Posterior vena cava (tissue), 2 donors: Measurements from ENCODE around the gene RAD18. TPM values are rescaled to one million over a fixed set of nuclear protein-coding genes. Genes with fewer than 3 reads are reported as not detected.

Experiments
- DNase-seq: peaks from one replicate; pipeline ENCODE4 v3.0.0-alpha.2; 2020; ENCODE audit warnings: low spot score
- intact Hi-C, 2 donors: fragments of 100-400 bp; cut with DNase I; formaldehyde crosslinking; loops; one replicate each; pipeline versions ENCODE4 v1.14.1 to v1.14.2; 2022 to 2023
- total RNA-seq, 2 donors: library from RNA; stranded (reverse); fragmentation: NEBNext Ultra II Directional; extraction: Animal tissue kit (Norgen Biotek cat#: 25700); gene quantifications; one replicate each; pipeline ENCODE4 v1.2.1, GENCODE V29; 2021
- donor health status: DM: yes; HTN: yes; CAD: no.
- donor health status: DM: yes; HTN: yes; CAD: no.

The RAD18 gene
- total RNA-seq, 2 donors from 2014 or later, result 8.1 to 8.5 TPM

DNA sequence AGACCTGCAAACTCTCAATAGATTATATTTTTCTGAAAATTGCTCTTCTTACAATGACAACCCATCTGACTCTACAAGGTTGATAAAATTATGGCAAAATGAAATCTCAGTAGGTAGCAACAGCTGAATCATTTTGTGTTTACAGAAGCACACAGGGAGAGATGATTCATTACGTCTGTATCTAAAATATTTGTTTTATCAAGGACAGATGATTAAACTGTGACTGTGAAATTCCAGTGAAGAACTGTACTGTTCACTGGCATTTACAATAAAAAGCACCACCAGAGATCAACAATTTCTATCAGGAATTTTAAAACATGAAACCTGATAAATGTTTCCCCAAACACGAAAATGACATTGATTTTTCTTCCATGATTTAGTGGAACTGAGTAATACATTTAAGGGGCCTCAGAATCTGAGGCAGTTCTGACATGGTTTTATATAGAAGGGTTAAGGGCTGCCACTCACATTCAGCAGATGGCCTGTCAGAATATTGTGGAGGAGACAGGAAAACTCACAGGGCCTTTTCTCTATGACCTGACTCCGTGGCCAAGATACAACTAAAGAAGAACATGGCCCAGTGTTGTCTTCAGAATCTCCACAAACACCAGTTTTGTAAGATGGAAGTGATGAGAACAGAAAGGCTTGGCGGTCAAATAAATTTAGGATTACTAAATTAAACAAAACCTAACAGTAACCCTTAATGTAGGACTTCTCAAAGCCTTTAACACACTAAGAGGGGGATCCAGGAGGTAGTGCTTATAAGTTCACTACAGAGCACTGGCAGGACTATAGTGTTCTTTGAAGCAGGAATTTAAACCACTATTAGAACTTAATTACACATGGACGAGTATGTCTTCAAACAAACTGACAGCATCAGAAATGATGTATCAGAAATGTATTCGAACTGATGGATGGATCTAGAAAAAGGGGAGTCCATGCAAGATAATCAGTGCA, 25.9 kb downstream of the RAD18 start:
- intact Hi-C loops, result no loop called here
- DNase-seq, result no peak

DNA sequence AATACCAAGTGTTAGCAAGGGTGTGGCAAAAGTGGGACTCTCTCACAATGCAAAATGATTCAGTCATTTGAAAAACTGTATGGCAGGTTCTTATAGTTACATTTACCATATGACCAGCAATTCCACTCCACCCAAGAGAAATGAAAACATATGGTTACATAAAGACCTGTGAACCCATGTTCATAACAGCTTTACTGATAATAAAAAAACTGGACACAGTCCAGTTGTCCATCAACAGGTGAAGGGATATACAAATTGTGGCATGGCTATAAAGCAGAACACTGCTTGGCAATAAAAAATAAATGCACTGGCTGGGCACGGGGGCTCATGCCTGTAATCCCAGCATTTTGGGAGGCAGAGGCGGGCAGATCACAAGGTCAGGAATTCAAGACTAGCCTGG, 30.8 kb downstream of the RAD18 start:
- intact Hi-C loops, result no loop called here
- DNase-seq, result no peak

DNA sequence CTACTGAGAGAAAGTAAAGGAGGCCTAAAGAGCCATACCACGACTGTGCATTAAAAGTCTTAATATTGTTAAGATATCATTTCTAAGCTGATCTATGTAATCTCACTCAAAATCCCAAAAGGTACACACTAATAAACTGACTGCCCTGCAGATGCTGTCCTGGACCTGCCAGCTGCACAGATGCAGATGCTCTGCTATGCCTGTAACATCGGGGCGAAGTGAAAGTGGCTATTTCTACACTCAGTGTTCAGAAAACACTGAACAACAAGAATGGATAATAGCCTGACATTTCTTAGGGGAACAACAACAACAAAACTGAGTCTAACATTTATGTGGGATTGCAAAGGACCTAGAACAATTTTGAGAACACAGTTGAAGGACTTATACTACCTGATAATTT, 31.9 kb downstream of the RAD18 start:
- no peak for DNase-seq
- intact Hi-C loops, result no loop called here

DNA sequence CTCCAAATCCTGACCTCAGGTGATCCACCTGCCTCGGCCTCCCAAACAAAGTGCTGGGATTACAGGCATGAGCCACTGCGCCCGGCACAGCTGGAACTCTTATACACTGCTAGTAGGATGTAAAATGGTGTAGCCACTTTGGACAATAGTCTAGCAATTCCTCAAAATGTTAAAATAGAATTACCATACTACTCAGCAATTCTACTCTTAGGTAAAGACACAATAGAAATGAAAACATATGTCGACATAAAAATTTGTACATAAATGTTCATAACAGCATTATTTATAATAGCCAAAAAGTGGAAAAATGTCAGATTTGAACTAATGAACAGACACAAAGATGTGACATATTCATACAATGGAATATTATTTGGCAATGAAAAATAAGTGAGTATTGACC, 33.4 kb downstream of the RAD18 start:
- DNase-seq, result no peak
- intact Hi-C loops, result no loop called here

DNA sequence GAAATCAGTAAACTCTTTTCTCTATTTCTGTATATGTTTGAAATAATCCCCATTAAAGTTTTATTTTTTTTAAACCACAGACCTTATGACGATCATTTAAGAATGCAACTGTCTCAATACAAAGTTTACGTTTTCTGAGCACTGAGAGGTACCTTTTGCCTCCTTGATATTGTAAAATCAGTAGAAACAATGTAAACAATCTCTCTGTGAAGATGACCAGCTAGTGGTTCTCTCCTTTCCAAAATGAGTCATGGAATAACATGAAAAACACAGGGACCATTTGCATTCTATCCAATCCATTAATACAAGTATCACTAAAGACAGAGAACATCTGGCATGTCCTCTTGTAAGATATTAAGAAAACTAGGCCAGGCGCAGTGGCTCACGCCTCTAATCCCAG, 48.8 kb downstream of the RAD18 start:
- no peak for DNase-seq

DNA sequence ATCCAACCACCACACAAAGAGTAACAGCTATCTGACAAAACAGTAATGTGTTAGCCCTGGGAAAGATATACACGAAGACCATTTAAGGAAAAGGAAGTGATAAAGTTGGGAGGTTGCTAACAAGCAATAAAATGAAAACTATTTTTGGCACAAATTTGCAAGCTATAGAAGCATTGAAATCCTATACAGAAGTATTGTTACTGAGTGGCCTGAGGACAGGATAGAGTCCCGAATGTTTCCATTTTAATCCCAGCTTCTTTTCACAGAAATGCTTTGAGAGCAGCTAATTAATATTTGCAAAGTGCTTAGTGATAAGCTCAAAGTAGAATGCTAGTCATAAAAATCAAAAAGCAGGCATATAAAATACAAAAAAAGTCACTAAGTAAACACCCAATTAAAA, 51.5 kb downstream of the RAD18 start:
- DNase-seq, result no peak
- intact Hi-C loops, result no loop called here

More for the DNA sequence above, 48.8 kb downstream of the RAD18 start:
- intact Hi-C loops, result no loop called here

DNA sequence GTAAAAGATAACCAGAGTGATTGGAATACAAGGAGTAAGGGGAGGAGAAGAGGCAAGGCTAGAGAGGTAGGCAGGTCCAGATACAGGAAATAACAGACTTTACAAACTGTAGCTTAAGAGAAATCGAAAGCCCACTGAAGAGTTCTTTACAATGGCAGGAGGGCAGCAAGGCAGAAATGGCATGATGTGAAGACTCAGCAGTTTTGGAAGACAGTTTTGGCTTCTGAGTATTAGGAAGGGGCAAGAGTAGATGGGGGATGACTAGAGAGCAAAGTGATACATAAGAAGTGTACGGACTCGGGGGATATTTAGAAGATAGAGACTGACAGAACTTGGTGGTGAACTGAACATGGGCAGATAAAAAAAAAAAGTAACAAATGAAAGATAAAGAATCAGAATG, 54.1 kb downstream of the RAD18 start:
- DNase-seq, result no peak
- intact Hi-C loops, result no loop called here

DNA sequence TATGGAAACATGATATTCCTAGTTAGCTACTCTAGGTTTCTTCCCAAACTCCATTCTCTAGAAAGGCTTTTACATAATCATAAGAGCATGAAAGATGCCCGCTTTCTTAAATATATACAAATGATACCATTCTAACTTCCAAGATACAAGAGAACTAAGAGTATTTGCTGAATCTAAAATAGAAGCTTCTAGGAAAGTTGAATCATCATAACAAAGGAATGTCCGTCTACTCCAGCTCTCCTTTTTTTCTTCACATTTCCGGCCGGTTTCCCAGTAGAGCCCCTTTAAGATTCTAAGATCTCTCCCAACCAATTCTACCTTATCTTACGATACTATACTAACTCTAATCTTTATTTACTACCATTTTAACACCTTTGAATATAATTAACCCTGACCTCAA, 60.1 kb downstream of the RAD18 start:
- DNase-seq, result no peak
- intact Hi-C loops, result no loop called here

DNA sequence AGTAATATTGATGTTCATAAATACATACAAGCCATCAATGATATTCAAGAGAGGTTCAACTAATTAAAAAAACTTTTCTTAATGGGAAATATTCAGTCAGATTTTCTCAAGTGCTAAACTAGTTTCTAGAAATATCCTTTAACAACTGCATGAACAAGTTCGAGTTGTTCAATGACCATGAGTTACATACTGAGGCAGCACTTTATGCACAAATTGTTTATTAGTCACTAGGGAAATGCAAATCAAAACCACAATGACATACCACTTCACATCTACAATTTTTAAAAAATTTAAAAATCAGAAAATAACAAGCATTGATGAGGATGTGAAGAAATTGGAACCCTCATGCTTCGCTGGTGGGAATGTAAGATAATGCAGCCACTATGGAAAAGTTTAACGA, 62.4 kb downstream of the RAD18 start:
- no peak for DNase-seq
- intact Hi-C loops, result no loop called here

DNA sequence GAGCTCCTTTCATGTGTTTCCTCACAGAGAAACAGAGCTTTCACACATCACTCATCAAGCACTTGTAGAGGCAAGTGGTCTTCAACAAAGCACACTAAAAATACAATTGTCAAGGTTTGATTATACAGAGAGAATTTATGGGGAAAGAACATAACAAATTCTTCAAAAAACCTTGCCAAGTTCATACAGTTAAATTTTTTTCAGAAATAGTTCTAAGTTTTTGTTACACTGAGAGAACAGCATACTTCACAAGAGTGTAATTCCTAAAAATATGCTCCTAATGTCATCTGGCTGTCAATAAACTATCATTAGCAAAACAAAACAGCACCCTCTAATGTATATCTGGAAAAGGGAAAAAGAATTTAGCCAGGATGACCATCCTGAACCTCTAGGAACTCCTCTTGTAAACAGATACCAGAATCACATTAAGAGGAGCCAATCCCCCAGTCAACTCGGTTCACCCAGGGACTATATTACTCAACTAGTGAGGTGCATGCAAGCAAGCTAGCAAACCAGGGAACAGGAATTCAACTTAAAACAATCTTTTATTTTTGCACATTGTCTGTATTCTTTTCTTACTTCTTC, 63.3 kb downstream of the RAD18 start:
- intact Hi-C loops, result no loop called here
- DNase-seq, result no peak

DNA sequence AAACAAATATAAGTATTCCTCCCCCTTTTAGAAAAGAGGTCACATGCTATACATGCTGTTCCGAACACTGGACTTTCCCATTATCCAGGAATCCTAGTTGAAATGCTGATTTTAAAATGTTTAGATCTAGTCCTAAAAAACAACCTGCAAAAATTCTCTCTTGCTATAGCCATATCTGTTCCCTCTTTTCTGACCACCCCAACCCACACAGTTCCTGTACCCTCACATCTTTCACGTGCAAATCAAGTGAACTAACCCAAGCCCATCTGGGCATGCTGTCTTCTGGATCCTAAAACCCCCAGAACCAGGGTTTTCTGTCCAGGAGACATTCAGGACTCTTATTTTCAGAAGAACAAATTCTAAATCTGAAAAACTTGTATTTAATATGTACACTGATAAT, 67.4 kb downstream of the RAD18 start:
- no peak for DNase-seq
- intact Hi-C loops, result no loop called here

DNA sequence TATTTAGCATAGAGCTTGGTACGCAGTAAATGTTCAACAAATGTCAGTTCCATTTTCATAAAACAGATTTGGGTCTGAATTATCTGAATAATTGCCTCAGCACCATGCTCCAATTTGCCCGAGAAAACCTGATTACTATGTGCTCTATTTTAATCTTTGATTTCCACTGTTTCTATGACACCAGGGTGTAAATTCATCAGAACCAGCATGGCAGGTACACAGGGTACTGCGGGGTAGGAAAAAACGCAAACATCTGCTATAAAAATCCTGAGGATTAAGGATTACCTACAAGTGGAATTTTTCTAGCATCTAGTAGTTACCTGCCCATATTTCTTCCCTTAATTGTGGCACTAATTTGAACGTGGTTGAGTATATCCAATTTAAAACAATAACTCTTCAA, 70.3 kb downstream of the RAD18 start:
- intact Hi-C loops, result no loop called here
- DNase-seq, result no peak

DNA sequence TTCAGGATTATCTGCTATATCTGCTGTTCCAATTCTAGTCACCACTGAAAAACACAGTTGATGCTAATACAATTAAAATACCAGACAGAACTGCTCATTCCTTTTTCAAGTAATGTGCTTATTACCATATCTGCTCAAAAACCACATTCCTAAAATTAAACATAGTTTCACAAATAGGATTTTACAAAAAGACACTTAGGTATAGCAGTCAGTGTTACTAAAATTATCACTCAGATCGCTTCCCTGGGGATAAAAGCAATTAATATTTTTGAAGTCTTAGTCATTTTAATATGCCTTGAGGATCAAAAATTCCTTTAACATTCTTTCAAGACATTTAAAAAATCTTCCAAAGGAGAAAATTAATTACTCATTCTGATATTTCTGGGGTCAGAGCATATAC, 71.5 kb downstream of the RAD18 start:
- intact Hi-C loops, result no loop called here
- no peak for DNase-seq

DNA sequence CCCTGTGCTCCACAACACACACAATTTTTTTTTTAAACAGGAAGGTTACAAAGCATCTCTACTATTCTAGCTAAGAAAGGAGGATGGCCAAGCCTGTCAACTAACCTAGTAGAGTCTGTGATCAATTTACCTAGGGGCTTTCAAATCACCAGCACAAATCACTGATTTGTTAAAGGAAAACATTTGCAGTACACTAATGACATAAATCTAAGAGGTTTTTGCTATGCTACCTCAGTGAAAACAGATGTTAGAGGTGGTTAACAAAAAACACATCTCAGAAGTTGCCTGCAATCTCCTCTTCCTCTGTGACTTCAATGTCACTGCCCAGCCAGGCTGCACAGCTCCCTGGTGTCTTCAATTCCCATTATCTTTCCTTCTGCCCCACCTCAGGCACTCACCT, 72.0 kb downstream of the RAD18 start:
- DNase-seq, result no peak
- intact Hi-C loops, result no loop called here

DNA sequence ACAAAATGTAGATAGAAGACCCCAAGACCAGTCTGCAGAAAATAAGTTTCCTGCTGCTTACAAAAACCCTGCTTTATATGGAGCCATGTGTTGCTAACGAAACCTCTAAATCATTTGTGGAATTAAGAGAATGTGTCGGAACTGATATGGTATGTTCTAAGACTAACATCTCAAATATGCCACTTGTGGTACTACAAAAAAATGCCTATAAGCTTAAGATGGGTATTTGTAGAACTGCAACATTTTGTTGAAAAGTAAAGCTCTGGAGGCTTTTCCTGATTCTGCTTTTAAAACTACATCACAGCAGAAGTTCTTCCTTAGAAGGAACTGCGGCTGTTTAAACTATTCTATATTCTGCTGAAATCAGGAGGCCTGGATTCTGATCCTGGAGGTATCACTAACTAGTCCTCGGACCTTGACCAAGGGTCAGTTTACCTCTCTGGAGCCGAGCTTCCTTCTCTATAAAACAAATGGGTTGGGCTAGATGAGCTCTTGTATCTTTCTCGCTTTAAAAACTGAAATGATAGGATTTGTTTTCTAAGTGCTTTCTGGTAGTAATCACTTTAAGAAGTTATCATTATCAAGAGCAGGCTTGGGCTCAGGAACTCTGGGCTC, 74.9 kb downstream of the RAD18 start:
- no peak for DNase-seq
- intact Hi-C loops, result no loop called here

DNA sequence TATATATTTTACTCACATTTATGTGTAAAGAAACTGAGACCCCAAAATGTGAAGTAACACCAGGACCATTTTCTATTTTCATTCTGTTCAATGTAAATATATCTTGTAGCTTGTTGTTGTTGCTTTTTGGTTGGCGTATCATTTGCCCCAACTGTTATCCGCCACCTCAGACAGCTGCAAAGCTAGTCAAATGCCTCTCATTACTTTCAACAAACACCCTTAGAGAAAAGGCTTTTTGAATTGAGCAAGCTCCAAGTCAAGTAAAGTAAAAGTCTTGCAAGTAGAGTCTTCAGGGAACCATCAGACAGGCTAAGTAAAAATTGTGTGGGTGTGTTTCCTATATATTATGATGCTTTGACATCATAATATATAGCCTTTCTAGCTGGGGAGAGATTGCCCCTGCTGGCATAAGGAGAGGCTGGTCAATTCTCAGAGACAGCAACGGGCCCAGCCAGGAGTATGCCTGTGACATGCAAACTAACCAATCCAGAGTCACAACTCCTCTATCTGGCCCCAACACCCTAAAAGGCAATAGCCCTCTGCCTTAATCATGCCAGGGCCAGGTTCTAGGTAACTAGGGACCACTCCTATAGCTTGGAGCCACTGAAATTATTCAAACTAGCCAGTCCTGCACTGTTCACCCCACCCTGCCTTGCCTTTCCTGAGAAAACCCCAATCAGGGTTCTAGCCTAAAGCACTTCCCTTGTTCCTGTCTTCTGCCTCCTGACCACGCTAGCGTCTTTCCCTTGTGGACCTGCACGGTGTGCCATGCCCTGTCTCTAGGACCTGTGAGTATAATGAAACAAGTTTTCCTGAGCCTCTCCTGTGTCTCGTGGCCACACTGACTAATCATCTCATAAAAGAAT, 75.6 kb downstream of the RAD18 start:
- intact Hi-C loops, result no loop called here
- no peak for DNase-seq

DNA sequence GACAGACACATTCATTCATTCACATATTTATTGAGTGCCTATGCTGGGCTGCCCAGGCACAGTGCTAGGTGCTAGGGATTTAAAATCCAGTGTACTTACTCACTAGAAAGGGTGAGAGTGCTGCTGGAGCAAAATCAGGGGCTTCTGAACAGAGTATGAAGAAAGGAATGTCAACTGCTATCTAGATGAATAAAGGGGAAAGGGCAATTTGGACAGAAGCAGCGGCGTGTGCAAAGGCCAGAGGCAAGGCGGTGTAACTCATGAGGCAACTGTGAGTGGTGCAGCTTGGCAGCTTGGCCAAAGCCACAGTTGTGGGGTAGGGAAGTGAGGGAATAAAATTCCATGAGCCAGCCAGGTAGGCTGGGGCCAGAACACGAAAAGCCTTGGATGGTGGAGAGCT, 76.7 kb downstream of the RAD18 start:
- intact Hi-C loops, result no loop called here
- no peak for DNase-seq

DNA sequence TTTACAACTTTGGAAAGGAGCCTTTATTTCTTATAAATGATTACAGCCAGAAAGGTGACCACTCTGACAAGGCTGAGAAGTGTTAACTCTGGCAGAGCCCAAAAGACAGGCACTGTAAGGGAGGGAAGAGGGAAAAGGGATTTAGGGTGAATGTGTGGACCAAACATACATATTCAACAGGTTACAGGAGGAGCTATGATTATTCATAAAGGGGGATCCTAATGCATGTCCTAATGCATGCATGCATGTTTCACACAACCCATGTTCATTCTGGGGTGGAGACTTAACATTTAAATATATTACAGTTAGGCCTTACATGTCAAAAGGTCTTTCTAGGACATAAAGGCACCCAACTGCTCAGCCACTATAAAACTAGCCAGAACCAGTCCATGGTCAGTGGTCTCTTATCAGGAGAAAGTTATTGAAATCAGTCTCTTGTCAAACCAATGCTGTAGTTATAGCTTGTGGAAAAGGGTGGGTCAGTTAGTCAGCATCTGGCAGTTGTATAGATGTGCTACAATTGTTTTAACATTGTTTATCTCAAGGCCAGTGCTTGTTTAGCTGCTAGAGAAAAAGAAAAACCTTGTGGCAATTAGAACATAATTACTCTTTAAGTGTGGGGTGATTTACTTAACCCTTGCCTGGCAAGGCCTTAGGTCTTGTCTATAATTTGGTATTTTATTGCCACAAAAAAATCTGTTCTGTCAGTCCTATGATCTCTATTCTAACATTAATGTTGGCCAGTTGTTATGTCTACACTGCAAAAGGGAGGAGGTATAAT, 77.5 kb downstream of the RAD18 start:
- intact Hi-C loops, result no loop called here
- DNase-seq, result no peak
